Spleen (tissue), 11 donors: ENCODE results near the gene PIK3CB. TPM values are rescaled to one million over a fixed set of nuclear protein-coding genes. Genes with fewer than 3 reads are reported as not detected.

Source experiments
- DNase-seq: peaks from one replicate; pipeline ENCODE4 v3.0.0-alpha.2; 2020
- H3K27ac ChIP-seq, 8 donors: fragments of 200-600 bp; sonication (generic) in 7 of 8; 1 replicate in 4 of 8; 2 replicates in 4 of 8; pipeline versions ENCODE4 v1.5.0 to v1.8.0; 2016 to 2021; ENCODE audit warnings: inconsistent platforms in 4 of 8, mild to moderate bottlenecking in 4 of 8, moderate library complexity in 1 of 8
- H3K27me3 ChIP-seq, 7 donors: fragments of 200-600 bp; sonication (generic) in 6 of 7; replicated peaks in 1 of 7; 1 replicate in 4 of 7; 2 replicates in 3 of 7; pipeline versions ENCODE4 v1.5.0 to v1.8.0; 2016 to 2021; ENCODE audit warnings: inconsistent platforms in 3 of 7, mild to moderate bottlenecking in 1 of 7
- H3K36me3 ChIP-seq, 6 donors: fragments of 200-600 bp; sonication (generic) in 5 of 6; 1 replicate in 4 of 6; 2 replicates in 2 of 6; pipeline versions ENCODE4 v1.5.0 to v1.8.0; 2016 to 2021; ENCODE audit warnings: inconsistent platforms in 2 of 6
- H3K4me1 ChIP-seq, 6 donors: fragments of 200-600 bp; sonication (generic) in 5 of 6; 1 replicate in 3 of 6; 2 replicates in 3 of 6; pipeline versions ENCODE4 v1.5.0 to v1.8.0; 2016 to 2021; ENCODE audit warnings: inconsistent platforms in 3 of 6
- H3K4me3 ChIP-seq, 8 donors: fragments of 200-600 bp; sonication (generic) in 7 of 8; 1 replicate in 4 of 8; 2 replicates in 4 of 8; pipeline versions ENCODE4 v1.5.0 to v1.8.0; 2016 to 2021; ENCODE audit warnings: inconsistent platforms in 4 of 8, mild to moderate bottlenecking in 4 of 8, moderate library complexity in 2 of 8
- H3K9me3 ChIP-seq, 8 donors: fragments of 200-600 bp; sonication (generic) in 7 of 8; 1 replicate in 4 of 8; 2 replicates in 4 of 8; pipeline versions ENCODE4 v1.5.0 to v1.8.0; 2016 to 2021; ENCODE audit warnings: inconsistent platforms in 4 of 8
- POLR2A ChIP-seq, 3 donors: fragments of 450-650 bp; IDR thresholded peaks; one replicate each; pipeline ENCODE4 v1.5.1; 2017; ENCODE audit warnings: antibody characterized with exemption in 3 of 3, mild to moderate bottlenecking in 1 of 3
- POLR2AphosphoS5 ChIP-seq, 3 donors: sonication (generic); formaldehyde crosslinking; IDR thresholded peaks; one replicate each; pipeline ENCODE4 v1.5.1; 2017; ENCODE audit warnings: antibody characterized with exemption in 3 of 3
- WGBS, 5 donors: extraction: QIAGEN DNeasy Blood & Tissue Kit in 3 of 5; methylation state at CpG; one replicate each; pipeline versions ENCODE4 v1.1.5 to v1.1.7; 2013 to 2018; 5-methylcytosine and 5-hydroxymethylcytosine counted together
- intact Hi-C: fragments of 100-400 bp; cut with DNase I; formaldehyde crosslinking; loops from one replicate; pipeline ENCODE4 v1.15.0; 2023; ENCODE audit warnings: low total_unique reads
- polyA plus RNA-seq, 3 donors: library from polyadenylated mRNA; stranded (reverse); fragments of 200-250 nt; gene quantifications; one replicate each; pipeline ENCODE4 v1.2.1, GENCODE V29; 2013
- total RNA-seq, 7 donors: library from RNA; depleted of rRNA in 3 of 7; stranded (reverse); fragments of >200 nt in 3 of 7; fragmentation: NEBNext Ultra II Directional in 4 of 7; extraction: Animal tissue kit (Norgen Biotek cat#: 25700) in 4 of 7; gene quantifications; one replicate each; pipeline versions ENCODE4 v1.1.0 to v1.2.1, GENCODE V29; 2016 to 2021
- TF ChIP-seq, protein P1 (sequence below), 11 experiments: fragments of 200-600 bp in 7 of 11; fragments of 450-650 bp in 4 of 11; sonication (generic) in 4 of 11; IDR thresholded peaks in 8 of 11; conservative IDR thresholded peaks in 3 of 11; 1 replicate in 7 of 11; 2 replicates in 4 of 11; pipeline versions ENCODE4 v1.4.0 to v1.8.0; 2016 to 2021; ENCODE audit warnings: antibody characterized with exemption in 11 of 11, inconsistent platforms in 4 of 11, mild to moderate bottlenecking in 1 of 11
- donor health status: healthy with polysubstance abuse.
- donor health status: DM: no; HTN: no; CAD: no; lungs with moderate emphysema.
- donor health status: DM: no; HTN: no; CAD: no.
- donor health status: Bipolar disorder and iron deficiency.
- donor health status: healthy.
- donor health status: DM: no; HTN: no; CAD: no.
- donor health status: DM: yes; HTN: yes; CAD: no.

PIK3CB gene
- total and polyA plus RNA-seq, 10 donors: 4.6 to 43.8 (median 34.4) TPM

DNA sequence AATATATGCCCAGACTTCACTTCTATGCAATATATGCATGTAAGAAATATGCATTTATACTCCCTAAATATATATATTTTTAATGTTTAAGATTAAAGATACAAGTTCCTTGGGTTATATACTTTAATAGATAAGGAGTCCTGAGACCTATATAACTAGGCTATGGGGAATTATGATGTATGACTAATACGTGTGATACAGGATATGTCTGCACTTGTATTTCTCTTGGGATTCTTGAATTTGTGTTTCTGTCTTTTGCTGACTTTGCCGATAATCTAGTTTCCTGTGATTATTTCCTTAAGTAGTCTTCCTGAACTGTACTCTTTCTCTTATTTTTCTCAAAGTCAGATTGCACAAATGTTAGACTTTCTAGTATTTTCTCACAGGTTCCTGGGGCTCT, 109.6 kb downstream of the PIK3CB start:
- Histone ChIP-seq H3K36me3 (peaks cover 0 to 49% (median 0%) of the 10 kb centered on the region in 6 donors), H3K9me3 (no peaks in the 10 kb centered on the region), H3K4me1 (peaks cover 0 to 11% (median 5%) of the 10 kb centered on the region in 6 donors), H3K27me3 (no peaks in the 10 kb centered on the region), H3K4me3 (no peak overlapping the region), H3K27ac (no peak overlapping the region)
- TF ChIP-seq, protein P1, sequence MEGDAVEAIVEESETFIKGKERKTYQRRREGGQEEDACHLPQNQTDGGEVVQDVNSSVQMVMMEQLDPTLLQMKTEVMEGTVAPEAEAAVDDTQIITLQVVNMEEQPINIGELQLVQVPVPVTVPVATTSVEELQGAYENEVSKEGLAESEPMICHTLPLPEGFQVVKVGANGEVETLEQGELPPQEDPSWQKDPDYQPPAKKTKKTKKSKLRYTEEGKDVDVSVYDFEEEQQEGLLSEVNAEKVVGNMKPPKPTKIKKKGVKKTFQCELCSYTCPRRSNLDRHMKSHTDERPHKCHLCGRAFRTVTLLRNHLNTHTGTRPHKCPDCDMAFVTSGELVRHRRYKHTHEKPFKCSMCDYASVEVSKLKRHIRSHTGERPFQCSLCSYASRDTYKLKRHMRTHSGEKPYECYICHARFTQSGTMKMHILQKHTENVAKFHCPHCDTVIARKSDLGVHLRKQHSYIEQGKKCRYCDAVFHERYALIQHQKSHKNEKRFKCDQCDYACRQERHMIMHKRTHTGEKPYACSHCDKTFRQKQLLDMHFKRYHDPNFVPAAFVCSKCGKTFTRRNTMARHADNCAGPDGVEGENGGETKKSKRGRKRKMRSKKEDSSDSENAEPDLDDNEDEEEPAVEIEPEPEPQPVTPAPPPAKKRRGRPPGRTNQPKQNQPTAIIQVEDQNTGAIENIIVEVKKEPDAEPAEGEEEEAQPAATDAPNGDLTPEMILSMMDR (IDR thresholded peaks at IDR 0.05 in 8 of 11, conservative IDR thresholded peaks at IDR 0.05 in 3 of 11): no peak
- TF ChIP-seq POLR2AphosphoS5 (IDR thresholded peaks at IDR 0.05) (no peak), POLR2A (IDR thresholded peaks at IDR 0.05) (no peak)
- WGBS, 5 donors: 32 to 62% (median 45%) methylated on average over 2 of the region's 2 CpGs
- DNase-seq: no peak
- intact Hi-C loops: no loop called here

DNA sequence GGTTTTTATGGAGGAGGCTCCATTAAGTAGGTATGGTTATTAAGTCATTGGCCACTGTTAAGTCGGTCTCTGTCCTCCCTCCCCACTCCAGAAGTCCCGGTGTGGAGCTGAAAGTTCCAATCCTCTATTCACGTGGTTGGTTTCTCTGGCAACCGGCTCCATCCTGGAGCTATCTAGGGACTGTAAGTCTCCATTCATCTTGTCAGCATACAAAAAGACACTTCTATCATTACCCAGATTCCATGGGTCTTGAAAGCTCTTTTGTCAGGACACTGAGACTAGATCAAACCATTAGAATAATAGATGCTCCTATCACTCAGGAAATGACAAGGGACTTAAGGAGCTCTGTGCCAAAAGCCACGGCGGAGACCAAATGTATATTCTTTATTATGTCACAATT, 110.3 kb downstream of the PIK3CB start:
- no peak overlapping the region for H3K27ac ChIP-seq
- no peak for DNase-seq
- 89 to 93% (median 91%) methylated on average over 6 of the region's 6 CpGs for WGBS, 5 donors
- peaks cover 0 to 44% (median 0%) of the 10 kb centered on the region in 6 donors for H3K36me3 ChIP-seq
- H3K4me1 ChIP-seq: peaks cover 0 to 11% (median 5%) of the 10 kb centered on the region in 6 donors
- no peaks in the 10 kb centered on the region for H3K9me3 ChIP-seq
- intact Hi-C loops: no loop called here
- H3K27me3 ChIP-seq: no peaks in the 10 kb centered on the region
- TF ChIP-seq POLR2A (IDR thresholded peaks at IDR 0.05): no peak
- no peak overlapping the region for H3K4me3 ChIP-seq

DNA sequence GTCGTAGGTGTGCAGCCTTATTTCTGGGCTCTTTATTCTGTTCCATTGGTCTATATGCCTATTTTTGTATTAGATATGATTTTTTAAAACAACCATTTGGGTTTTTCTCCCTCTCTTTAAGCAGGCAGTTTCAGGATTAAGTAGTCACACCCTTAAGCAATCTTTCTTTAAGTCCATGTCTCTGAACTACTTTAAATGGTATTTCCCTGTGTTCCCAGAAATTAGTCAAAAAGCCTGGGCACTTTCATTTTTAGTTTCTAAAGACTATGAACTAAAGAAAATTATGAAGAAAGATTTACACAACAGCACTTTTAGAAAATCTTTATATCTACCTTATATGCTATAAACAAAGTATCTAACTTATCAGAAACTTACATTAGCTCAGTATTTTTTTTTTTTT, 115.9 kb downstream of the PIK3CB start:
- Histone ChIP-seq H3K9me3 (no peaks in the 10 kb centered on the region), H3K4me3 (no peak overlapping the region)

DNA sequence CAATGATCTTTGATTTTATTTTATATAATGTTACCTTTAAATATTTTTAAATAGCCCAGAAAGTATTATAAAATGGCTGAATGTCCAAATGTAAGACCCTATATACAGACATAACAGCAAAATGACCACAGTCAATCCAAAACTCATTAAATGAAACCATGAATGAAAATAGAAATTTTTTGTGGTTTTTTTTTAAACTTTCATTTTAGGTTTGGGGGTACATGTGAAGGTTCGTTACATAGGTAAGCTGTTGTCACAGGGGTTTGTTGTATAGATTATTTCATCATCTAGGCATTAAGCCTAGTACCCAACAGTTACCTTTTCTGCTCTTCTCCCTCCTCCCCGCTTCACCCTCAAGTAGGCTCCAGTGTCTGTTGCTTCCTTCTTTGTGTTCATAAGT, 117.4 kb downstream of the PIK3CB start:
- 73 to 81% (median 76%) methylated on average over 2 of the region's 2 CpGs for WGBS, 5 donors
- H3K27ac ChIP-seq: no peak overlapping the region

More for the DNA sequence above, 115.9 kb downstream of the PIK3CB start:
- no peaks in the 10 kb centered on the region for H3K27me3 ChIP-seq
- peaks cover 0 to 16% (median 0%) of the 10 kb centered on the region in 6 donors for H3K36me3 ChIP-seq
- DNase-seq: no peak
- TF ChIP-seq POLR2AphosphoS5 (IDR thresholded peaks at IDR 0.05) (no peak), POLR2A (IDR thresholded peaks at IDR 0.05) (no peak)
- TF ChIP-seq, protein P1 (IDR thresholded peaks at IDR 0.05 in 8 of 11, conservative IDR thresholded peaks at IDR 0.05 in 3 of 11): no peak
- no peak overlapping the region for H3K27ac ChIP-seq
- intact Hi-C loops: no loop called here
- H3K4me1 ChIP-seq: no peaks in the 10 kb centered on the region
- 76 to 95% (median 86%) methylated on average over 1 of the region's 1 CpG for WGBS, 5 donors

DNA sequence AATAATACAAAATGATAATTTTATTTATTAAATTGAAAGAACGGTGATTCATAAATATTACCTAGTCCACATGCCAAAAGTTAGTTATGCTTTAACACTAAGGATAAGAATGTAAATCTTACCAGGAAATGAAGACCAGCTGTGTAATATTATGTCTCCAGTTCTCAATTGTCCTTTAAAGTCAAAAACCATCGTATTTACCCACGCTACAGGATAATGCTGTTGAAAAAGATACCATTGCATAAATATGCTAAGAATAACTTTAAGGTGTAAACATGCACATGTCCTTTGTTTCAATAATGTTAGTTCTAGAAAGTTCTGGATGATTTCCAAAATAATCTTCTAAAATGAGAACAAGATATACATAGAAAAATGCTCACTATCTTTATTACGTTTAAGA, 122.6 kb downstream of the PIK3CB start:
- peaks cover 0 to 71% (median 11%) of the 10 kb centered on the region in 6 donors for H3K36me3 ChIP-seq
- no peaks in the 10 kb centered on the region for H3K9me3 ChIP-seq
- WGBS, 5 donors: 90 to 97% (median 95%) methylated on average over 4 of the region's 4 CpGs
- DNase-seq: no peak
- H3K27me3 ChIP-seq: no peaks in the 10 kb centered on the region
- intact Hi-C loops: no loop called here
- TF ChIP-seq POLR2A (IDR thresholded peaks at IDR 0.05): no peak
- TF ChIP-seq, protein P1 (IDR thresholded peaks at IDR 0.05 in 8 of 11, conservative IDR thresholded peaks at IDR 0.05 in 3 of 11): no peak
- TF ChIP-seq POLR2AphosphoS5 (IDR thresholded peaks at IDR 0.05): no peak
- H3K27ac ChIP-seq: no peak overlapping the region
- H3K4me1 ChIP-seq: no peaks in the 10 kb centered on the region
- no peak overlapping the region for H3K4me3 ChIP-seq

More for the DNA sequence above, 117.4 kb downstream of the PIK3CB start:
- Histone ChIP-seq H3K27me3 (no peaks in the 10 kb centered on the region), H3K9me3 (no peaks in the 10 kb centered on the region), H3K4me1 (no peaks in the 10 kb centered on the region), H3K4me3 (no peak overlapping the region), H3K36me3 (peaks cover 0 to 31% (median 9%) of the 10 kb centered on the region in 6 donors)
- DNase-seq: no peak
- intact Hi-C loops: no loop called here
- no peak for TF ChIP-seq POLR2AphosphoS5 (IDR thresholded peaks at IDR 0.05)
- no peak for TF ChIP-seq POLR2A (IDR thresholded peaks at IDR 0.05)
